Stimulated activated CD4-positive, alpha-beta T cell treated with anti-CD3 and anti-CD28 coated beads, Interleukin-15, amount 100 ng/mL, for 1 hour (primary cell): ENCODE measurements around the gene SLFNL1.

Experiments used
- DNase-seq, 2 donors: peaks; one replicate each; pipeline ENCODE4 v3.0.0-alpha.2; 2020; ENCODE audit warnings: low read depth in 1 of 2, low spot score in 1 of 2

SLFNL1 gene

DNA sequence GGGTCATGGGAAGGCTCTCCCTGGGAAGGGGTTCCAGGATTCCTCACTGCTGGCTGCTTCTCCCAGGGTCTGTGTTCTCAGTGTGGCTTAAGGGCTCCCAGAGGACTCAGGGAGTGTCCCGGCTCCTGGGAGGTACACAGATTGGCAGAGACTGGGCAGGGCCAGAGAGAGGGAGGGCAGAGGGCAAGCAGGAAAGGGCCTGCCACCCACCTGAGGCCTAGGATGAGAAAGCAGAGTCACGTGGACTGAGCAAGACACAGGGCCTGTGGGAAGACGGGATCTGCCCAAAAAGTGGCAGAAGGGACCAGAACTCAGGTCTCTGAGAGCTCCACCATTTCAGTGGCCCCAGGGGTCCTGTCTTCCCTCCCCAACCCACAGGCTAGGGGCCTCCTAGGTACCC, 871 bp downstream of the SLFNL1 start:
- DNase-seq = no peak

DNA sequence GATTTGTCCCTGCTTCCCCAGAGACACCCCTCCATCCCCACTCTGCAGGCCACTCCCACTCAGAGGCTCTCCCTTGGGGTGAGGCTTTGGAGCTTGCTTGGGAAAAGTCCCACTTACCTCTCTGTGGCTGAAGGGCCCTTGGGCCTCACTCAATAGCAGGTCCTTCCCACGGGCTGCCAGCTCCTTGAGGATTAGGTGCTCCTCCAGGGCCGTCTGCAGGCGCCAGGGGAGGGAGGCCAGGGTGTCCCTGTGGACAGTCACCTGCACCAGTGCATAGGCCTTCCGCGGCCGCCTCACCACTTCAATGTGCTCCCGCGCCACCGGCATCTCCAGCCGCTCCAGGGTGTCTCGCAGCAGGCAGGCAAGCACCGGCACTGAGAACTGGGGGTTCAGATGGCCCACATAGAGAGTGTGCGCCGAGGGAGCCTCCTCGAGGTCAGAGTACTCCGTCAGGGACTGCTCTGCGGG, 1.4 kb downstream of the SLFNL1 start:
- DNase-seq = no peak

DNA sequence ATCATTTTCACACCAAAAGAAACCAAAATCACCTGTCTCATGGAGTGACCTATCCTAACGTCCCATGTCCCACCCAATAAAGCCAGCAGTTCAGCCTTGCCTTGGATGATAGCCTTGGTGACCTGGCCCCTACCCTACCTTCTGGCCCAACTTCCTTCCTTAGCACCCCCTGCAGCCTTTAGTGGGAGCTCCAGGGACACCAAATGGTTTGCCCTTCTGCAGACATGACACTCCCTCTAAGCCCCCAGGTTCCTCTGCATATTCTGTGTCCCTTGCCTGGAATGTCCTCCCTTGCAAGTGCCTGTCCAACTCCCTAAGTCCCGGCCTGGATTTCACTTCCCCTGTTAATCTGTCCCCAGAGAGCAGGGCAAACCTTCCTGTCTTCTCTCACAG, 2.2 kb downstream of the SLFNL1 start:
- no peak for DNase-seq

DNA sequence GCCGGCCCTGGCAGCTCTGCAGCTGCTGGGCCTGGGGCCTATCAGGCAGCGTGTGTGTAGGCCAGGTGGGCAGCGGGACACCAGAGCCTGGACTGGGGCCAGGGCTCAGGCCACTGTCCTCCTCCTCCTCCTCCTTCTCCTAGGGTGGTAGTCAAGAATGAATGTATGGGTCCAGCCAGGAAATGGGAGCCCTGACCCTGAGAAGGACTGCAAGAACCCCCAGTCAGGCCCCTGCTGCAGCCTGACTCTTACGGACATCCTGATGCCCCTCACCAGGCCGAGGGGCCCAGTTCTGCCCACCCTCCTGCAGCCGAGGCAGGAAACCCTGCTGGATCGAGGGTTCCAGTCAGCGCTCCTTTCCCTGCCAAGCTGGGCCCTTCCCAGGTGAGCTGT, 3.5 kb downstream of the SLFNL1 start:
- DNase-seq = no peak

DNA sequence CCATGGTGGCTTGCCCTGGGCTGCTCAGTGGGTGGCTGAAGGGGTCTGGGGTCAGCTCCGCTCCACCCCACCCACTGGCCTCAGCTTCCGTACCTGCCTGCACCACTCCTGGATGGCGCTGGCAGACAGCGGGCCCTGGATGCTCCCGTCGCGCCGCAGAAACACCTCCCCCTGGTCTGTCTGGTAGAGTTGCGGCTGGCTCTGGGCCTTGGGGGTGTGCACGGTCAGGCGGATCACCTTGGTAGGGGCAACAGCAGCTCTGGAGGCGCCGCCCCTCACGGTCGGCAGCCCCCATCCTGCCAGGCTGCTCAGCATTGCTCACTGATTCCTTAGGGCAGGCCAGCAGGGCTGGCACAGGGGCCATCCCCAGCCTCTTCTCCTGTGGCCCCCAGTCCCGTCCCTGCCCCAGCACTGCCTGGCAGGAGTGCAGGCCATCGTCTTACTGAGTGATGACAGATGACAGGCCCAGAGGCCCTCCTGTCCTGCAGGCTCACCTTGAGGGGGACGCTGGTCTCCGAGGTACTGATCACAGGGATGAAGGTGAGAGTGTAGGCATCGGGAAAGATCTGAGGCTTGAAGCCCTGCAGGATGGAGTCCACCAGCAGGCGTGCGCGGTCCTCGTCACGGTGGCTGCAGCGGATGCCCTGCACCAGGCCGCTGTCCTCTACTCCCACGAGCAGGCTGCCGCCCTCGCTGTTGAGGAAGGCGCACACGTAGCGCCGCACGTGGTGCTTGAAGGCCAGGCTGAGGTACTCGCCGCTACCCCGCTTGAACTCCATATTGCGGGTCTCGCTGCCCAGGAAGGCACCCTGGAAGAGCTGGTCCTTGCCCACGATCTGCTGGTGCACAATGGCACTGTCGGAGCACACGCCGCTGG, 4.1 kb downstream of the SLFNL1 start:
- no peak for DNase-seq

DNA sequence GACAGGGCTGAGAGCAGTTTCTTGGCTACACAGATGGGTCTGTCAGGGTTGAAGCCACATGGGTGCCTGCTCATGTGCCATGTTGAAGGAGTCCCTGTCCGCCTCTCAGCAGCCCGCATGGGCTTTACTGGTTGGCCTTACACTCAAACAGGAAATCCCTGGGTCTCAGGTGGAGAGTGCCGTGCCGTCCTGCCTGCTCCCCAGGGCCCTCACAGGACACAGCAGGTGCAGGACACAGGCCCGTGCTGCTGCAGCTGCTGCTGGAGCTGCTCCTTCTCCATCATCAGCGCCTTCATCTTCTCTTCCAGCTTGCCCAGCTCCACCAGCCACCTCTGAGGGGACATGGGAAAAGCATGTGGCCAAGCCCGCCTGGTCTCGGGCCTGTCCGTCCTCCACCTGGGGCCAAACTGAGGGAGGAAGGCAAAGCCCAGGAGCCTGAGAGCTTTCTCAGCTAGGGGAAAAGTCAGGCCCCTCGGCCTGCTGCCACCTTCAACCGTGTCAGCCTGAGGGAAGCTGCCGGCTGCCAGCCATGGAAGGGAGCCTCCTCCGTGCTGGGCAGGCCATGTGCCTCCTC, 5.5 kb downstream of the SLFNL1 start:
- DNase-seq = no peak

DNA sequence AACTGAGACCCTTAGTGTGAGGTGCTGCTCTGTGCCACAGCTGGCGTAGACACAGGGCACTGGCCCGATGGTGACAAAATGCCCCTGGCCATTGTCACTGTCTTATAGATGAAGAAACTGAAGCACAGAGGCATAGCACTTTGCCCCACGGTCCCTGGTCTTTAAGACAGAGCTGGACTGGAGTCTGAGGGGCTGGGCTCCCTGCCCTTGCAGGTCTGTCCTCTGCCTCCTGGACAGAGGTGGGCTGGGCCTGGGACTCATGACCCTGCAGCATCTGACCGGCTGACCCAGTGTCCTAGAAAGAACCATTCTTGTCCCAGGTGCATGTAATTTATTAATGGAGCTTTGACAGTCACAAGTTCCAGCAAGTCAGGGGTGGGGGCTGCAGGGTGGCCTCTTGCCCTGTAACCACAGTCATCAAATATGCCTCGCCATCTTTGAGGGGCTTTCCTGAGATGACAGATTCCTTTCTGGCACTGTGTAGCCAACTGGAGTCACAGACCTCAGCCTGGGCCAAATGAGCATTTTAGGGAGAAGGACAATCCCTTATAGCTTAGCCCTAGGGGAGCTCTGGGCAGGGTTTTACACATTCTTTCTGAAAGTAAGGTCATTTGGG, 6.1 kb downstream of the SLFNL1 start:
- DNase-seq = no peak

DNA sequence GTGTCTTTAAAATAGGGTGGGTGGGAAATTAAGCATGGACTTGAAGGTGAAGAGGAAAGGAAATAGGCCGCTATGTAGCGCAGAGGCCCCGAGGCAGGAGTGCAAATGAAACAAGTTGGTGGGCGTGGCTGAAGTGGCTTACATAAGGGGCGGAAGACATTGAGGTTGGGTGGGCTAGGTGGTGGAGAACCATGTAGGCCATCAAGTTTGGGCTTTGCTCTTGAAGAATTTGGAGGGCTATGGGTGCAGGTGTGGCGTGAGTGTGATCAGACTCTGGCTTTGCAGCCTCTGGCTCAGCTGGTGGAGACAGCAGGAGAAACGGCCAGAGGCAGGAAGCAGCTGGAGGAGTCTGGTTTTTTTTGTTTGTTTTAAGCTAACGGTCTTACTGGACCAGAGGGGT, 6.7 kb downstream of the SLFNL1 start:
- no peak for DNase-seq

DNA sequence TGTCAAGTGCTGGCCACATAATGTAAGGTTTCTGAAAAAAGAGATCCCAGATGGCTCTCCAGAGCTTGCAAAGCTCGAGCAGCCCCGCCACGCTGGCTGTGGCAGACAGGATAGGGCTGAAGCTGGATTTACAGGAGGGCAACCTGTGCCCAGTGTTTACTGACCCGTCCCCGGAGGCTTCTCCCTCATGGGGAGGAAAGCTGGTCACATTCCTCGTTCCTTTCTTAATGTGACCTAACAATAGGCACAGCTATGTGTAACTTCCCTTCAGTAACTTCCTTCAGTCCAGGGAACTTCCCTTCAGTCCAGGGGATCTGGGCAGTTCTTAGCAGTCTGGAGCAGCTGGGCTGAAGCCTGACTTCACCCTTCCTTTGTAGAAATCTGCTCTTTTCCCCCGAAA, 7.7 kb downstream of the SLFNL1 start:
- DNase-seq = no peak

DNA sequence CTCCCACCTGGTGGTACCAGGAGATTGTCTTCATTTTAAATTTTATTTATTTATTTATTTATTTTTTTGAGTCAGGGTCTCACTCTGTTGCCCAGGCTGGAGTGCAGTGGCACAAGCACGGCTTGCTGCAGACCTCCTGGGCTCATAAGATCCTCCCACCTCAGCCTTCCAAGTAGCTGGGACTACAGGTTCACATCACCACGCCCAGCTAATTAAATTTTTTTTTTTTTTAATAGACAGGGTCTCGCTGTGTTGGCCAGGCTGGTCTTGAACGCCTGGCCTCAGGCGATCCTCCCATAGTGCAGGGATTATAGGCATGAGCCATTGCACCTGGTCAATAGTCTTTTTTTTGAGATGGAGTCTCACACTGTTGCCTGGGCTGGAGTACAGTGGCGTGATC, 8.5 kb downstream of the SLFNL1 start:
- DNase-seq = no peak

DNA sequence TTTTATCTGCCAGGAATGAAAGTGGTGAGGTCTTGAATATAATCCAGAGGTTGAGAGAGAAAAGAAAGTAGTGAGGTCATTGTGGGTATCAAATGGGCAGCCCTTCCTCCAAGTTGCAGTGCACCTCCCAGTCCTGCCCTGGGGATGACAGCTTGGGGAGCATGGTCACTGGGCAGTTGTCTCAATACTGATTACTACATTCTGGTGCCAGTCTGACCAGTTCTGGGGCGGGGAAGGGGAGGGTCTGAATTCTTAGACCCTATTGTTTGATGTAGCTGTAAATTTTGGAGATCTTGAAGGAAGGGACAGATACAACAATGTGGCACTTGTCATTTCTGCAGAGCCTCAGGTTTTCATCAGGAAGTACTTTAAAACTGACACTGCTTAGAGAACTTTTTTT, 11.2 kb downstream of the SLFNL1 start:
- DNase-seq = no peak

DNA sequence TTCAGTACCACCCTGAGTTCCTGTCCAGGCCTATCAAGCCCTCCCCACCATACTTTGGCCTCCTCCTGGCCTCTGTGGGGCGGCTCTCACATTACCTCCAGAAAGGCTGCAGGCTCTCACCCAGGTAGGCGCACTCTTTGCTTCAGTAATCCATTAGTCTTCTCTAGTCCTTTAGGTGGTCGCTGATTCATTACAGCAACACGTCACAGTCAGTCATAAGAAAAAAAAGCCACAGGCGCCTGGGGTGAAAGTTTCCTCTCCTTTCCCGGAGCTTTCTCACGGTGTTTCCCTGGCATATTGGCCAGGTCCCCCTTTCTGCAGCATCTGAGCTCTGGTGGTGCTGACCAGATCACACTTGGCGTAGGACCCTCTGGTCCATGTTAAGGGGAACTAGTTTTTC, 12.1 kb downstream of the SLFNL1 start:
- no peak for DNase-seq

DNA sequence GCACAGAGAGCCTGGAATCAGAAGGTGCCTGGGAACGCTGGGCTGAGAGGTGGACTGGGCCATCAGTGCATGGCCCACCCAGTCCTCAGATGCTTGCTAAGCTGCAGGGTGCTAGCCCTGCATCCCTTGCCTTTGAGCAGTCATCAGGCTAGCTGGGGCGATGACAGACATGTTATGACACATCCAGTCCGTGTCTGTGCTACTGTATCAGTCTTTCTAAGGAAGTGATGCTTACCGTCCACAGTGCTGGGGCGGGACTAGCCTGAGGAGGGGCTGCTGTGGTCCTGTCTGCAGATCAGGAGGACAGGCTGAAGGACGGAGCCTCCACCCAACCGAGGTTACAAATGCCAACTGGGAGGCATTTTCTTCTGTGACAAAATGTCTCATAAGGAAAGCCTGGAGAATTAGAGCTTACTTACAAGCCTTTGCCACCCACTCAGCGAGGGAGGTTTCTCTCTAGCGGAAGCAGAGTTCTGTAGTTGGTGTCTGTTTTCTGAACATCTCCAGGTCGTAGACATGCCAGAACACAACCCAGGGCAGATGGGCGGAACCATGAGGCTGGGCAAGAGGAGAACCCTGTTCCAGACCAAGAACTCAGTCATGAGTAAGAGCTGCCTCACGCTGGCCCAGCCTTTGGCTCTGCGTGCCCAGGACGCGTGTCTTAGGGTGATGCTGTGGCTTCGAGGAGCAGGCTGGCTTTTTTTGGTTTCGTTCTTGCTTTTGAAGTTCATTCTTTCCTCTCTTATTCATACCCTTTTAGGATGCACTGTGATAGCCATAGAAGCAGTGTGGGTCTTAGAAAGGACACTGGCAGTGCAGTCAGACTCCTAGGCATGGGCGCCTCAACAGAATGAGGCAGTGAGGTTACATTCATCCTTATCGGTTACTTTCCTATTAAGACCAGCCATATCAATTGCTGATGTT, 14.3 kb downstream of the SLFNL1 start:
- no peak for DNase-seq

DNA sequence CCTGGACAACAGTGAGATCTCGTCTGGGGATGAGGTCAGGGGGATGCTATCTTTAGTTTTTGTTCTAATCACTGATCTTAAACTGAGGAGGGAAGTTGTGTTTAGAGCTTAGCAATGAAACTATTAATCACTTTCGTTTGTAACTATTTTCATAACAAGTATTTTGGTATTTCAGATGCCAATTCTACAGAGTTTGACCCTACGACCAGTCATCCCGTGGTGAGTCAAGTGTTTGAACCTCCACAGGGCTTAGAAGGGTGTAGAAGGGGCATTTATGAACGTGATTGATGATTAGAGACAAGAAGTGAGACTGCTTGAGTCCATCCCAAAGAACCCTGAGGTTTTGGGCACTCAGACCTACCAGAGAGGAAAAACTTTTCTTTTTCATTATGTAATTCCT, 15.6 kb downstream of the SLFNL1 start:
- no peak for DNase-seq

DNA sequence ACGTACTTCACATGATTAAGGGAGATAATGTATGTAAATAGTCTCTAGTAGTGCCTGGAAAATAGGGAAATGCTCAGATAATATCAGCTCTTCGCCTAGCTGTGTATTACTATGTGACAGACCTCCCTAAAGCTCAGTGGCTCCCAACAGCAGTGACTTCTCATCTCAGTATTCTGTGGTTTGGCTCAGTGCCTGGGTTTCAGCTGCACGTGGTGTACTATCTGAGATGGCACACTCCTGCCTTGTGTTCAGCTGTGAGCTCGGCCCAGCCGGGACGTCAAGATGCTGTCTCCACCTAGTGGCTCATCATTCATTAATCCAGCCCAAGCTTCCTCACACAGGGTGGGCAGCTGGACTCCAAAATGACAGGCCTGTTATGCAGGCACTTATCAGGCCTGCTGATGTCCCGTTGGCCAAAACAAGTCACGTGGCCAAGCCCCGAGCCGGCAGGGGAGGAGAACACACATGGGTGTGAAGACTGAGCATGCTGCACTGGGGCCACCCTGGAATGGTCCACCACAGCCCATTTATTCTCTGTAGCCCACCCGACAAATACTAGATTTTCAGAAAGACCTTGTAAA, 17.8 kb downstream of the SLFNL1 start:
- peak; percentile 57 to 67 for DNase-seq

DNA sequence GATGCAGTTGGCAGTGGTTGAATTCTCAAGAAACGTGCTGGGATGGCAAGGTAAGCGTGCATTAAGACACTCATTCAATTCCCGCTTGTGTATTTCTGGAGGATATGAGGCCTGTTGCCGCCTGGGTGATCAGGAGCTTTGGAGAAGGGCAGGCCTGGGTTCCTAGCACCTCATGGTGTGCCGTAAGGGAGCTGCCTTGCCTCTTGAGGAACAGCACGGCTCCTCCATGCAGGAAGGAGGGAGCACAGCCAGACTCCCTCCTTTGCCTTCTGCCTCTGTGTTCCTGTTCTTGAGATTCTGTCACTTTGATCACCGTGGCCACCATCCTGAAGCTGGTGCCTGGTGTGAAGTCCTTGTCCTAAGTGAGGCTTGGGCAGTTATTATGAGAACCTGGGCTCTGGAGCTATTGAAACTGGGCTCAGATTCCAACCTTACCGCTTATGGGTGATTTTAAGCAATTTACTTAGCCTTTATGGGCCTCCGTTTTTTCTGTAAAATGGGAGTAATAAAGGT, 18.3 kb downstream of the SLFNL1 start:
- DNase-seq = no peak

DNA sequence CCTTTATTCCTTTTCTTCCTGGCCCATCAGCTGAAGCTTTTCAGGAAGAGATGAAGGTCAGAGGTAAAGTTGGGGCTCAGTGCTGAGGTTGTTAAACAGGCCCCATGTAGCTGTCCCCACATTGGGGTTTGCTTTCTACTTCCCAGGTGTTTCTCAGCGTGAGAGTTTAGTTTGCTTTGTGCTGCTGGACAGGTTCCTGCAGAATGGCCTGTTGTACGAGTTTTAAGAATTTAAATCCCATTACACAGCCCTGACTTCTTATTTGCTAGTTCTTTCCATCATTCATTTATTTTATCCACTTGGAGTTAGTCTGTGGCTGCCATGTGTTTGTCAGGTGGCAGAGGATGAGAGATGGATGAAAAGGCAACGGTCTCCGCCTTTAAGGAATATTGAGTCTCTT, 22.9 kb downstream of the SLFNL1 start:
- DNase-seq = no peak

DNA sequence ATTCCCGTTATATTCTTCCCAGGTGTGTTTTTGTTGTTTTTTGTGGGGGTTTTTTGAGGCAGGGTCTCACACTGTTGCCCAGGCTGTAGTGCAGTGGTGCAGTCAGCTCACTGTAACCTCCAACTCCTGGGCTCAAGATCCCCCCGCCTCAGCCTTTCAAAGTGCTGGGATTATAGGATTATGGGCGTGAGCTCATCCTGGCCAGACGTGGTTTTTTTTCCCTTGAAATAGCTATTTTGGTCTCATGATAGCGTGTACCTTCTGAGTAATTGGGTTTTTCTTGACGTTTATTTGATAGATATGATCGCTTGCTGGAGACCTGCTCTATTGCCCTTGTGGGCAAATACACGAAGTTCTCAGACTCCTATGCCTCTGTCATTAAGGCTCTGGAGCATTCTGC, 24.4 kb downstream of the SLFNL1 start:
- no peak for DNase-seq

DNA sequence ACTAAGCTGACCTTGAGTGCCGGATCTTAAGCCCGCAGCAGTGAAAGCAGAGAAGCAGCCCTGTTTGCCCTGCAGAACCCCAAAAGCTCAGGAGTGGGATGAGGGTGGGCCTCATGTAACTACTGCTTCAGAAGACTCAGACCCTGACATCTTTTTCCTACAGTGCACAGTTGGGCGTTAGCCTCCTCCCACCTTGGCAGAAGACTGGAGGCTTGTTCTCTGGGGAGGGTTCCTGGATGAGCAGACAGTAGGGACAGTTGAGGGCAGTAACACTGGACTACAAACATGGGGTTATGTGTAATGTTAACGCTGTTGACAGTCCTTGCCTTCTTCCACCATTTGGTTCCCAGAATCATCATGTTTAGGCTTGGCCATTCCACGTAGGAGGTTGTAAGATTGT, 32.5 kb downstream of the SLFNL1 start:
- no peak for DNase-seq

DNA sequence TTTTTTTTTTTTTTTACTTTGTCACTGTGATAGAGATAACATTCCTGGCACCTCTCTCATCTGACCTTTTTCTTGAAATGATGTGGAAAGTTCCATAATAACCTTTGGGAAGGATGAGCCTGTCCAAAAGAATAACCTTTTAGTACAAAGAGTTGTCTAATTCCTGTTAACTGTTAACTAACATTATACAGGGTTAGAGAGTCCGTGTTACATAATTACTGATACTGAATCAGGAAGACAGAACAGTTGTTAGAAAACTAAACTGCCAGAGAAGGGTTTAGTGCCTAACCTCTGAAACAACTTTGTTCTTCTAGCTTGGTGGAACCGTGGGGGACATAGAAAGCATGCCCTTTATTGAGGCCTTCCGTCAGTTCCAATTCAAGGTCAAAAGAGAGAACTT, 33.2 kb downstream of the SLFNL1 start:
- DNase-seq = no peak
